HG03045 (cell line): ENCODE measurements around the gene CA10.

ENCODE experiments used
- ATAC-seq: cut with Tn5 transposase; IDR thresholded peaks from one replicate; pipeline ENCODE4 v1.9.1; 2021; ENCODE audit warnings: mild to moderate bottlenecking, moderate library complexity; ENCODE audit not compliant: unreplicated experiment

The CA10 gene

GRCh38 chr17:52049051-52049450 lies 109.5 kb downstream of the CA10 start:
- no peak for ATAC-seq

GRCh38 chr17:52048137-52048898 lies 110.2 kb downstream of the CA10 start:
- no peak for ATAC-seq

GRCh38 chr17:52047086-52047485 lies 111.4 kb downstream of the CA10 start:
- no peak for ATAC-seq

GRCh38 chr17:52041123-52041617 lies 117.3 kb downstream of the CA10 start:
- ATAC-seq: no peak

GRCh38 chr17:52036416-52036815 lies 122.1 kb downstream of the CA10 start:
- no peak for ATAC-seq

GRCh38 chr17:52035336-52035915 lies 123.1 kb downstream of the CA10 start:
- ATAC-seq: no peak

- ATAC-seq: no peak
These were observed 126.1 kb downstream of the CA10 start for GRCh38 chr17:52032454-52032853.

GRCh38 chr17:52030052-52030451 lies 128.5 kb downstream of the CA10 start:
- no peak for ATAC-seq

- ATAC-seq: no peak
These were observed 130.8 kb downstream of the CA10 start for GRCh38 chr17:52027620-52028295.

GRCh38 chr17:52027081-52027480 lies 131.4 kb downstream of the CA10 start:
- ATAC-seq: no peak

- no peak for ATAC-seq
These were observed 132.4 kb downstream of the CA10 start for GRCh38 chr17:52026075-52026474.

GRCh38 chr17:52025236-52025635 lies 133.3 kb downstream of the CA10 start:
- ATAC-seq: no peak

- no peak for ATAC-seq
These were observed 134.1 kb downstream of the CA10 start for GRCh38 chr17:52024300-52024870.

GRCh38 chr17:52011064-52011463 lies 147.4 kb downstream of the CA10 start:
- ATAC-seq: no peak

- no peak for ATAC-seq
These were observed 158.9 kb downstream of the CA10 start for GRCh38 chr17:51999654-52000053.

- no peak for ATAC-seq
These were observed 160.8 kb downstream of the CA10 start for GRCh38 chr17:51997723-51998122.

- no peak for ATAC-seq
These were observed 162.6 kb downstream of the CA10 start for GRCh38 chr17:51995797-51996403.

GRCh38 chr17:51992864-51993416 lies 165.6 kb downstream of the CA10 start:
- ATAC-seq: no peak

GRCh38 chr17:51971121-51971520 lies 187.4 kb downstream of the CA10 start:
- no peak for ATAC-seq

GRCh38 chr17:51961689-51962088 lies 196.8 kb downstream of the CA10 start:
- ATAC-seq: no peak

- ATAC-seq: no peak
These were observed 200.7 kb downstream of the CA10 start for GRCh38 chr17:51957786-51958185.
